ENCODE results near the gene CYP51A1. TPM values are rescaled to one million over a fixed set of nuclear protein-coding genes. Genes with fewer than 3 reads are reported as not detected.

Gene CYP51A1
- total RNA-seq, 1 donor from 2014 or later = 130 TPM

- Histone ChIP-seq H3K4me1 (peaks cover 24% of the 10 kb centered on the region), H3K4me3 (peak overlapping the region; percentile 95), H3K27me3 (no peaks in the 10 kb centered on the region), H2AFZ (replicated peaks) (peak overlapping the region; percentile 99), H3K4me2 (peak overlapping the region; percentile 81), H3K27ac (peak overlapping the region; percentile 96), H4K20me1 (ENCODE audit: low read depth) (peaks cover 38% of the 10 kb centered on the region), H3K9ac (peak overlapping the region; percentile 93), H3F3A (ENCODE audit: low read depth) (peaks cover 19% of the 10 kb centered on the region), H3K79me2 (ENCODE audit: low read depth) (peaks cover 55% of the 10 kb centered on the region), H3K36me3 (peaks cover 27% of the 10 kb centered on the region), H3K9me3 (ENCODE audit: low read depth) (no peaks in the 10 kb centered on the region)
- peaks cover 28% of the 10 kb centered on the region for H3K36me3 Mint-ChIP-seq
- peak overlapping the region; percentile 70 for H3K27ac Mint-ChIP-seq
- H3K4me3 Mint-ChIP-seq = peak overlapping the region; percentile 99
- peaks cover 31% of the 10 kb centered on the region for H3K4me1 Mint-ChIP-seq
- DNase-seq (ENCODE audit: low spot score) = peak; percentile 92
- TF ChIP-seq EZH2 (IDR thresholded peaks at IDR 0.05) = no peak
- no peak for TF ChIP-seq EZH2phosphoT487 (IDR thresholded peaks at IDR 0.05)
- TF ChIP-seq CTCF (IDR thresholded peaks at IDR 0.05) = peak; percentile 93
- peaks cover 5% of the 10 kb centered on the region for H3K9me3 Mint-ChIP-seq
- peaks cover 11% of the 10 kb centered on the region for H3K27me3 Mint-ChIP-seq (ENCODE audit: insufficient read depth, low read depth)
Observed at GRCh38 chr7:92133737-92134270, 473 bp downstream of the CYP51A1 start.

- H3K36me3 Mint-ChIP-seq = peaks cover 30% of the 10 kb centered on the region
- H3K27me3 Mint-ChIP-seq (ENCODE audit: insufficient read depth, low read depth) = peaks cover 11% of the 10 kb centered on the region
- peak overlapping the region; percentile 99 for H3K4me3 Mint-ChIP-seq
- Histone ChIP-seq H3K27me3 (no peaks in the 10 kb centered on the region), H3K9ac (peak overlapping the region; percentile 11), H3K27ac (no peak overlapping the region), H3K4me3 (peak overlapping the region; percentile 95), H3K79me2 (ENCODE audit: low read depth) (peaks cover 59% of the 10 kb centered on the region), H3K4me2 (peak overlapping the region; percentile 81), H3K4me1 (peaks cover 24% of the 10 kb centered on the region), H3F3A (ENCODE audit: low read depth) (peaks cover 19% of the 10 kb centered on the region), H3K9me3 (ENCODE audit: low read depth) (no peaks in the 10 kb centered on the region), H4K20me1 (ENCODE audit: low read depth) (peaks cover 38% of the 10 kb centered on the region), H3K36me3 (peaks cover 27% of the 10 kb centered on the region), H2AFZ (replicated peaks) (peak overlapping the region; percentile 99)
- H3K4me1 Mint-ChIP-seq = peaks cover 31% of the 10 kb centered on the region
- DNase-seq (ENCODE audit: low spot score) = no peak
- H3K27ac Mint-ChIP-seq = peak overlapping the region; percentile 70
- TF ChIP-seq EZH2phosphoT487 (IDR thresholded peaks at IDR 0.05) (no peak), CTCF (IDR thresholded peaks at IDR 0.05) (no peak), EZH2 (IDR thresholded peaks at IDR 0.05) (no peak)
- H3K9me3 Mint-ChIP-seq = peaks cover 5% of the 10 kb centered on the region
Observed at GRCh38 chr7:92133133-92133736, 1.0 kb downstream of the CYP51A1 start.

- H3K27me3 Mint-ChIP-seq (ENCODE audit: insufficient read depth, low read depth) = peaks cover 11% of the 10 kb centered on the region
Observed at GRCh38 chr7:92131764-92132330, 2.4 kb downstream of the CYP51A1 start.

More at GRCh38 chr7:92131764-92132330, 2.4 kb downstream of the CYP51A1 start:
- Histone ChIP-seq H3K27ac (no peak overlapping the region), H3K9ac (no peak overlapping the region), H2AFZ (replicated peaks) (no peak overlapping the region), H3K36me3 (peaks cover 33% of the 10 kb centered on the region), H3K4me1 (peaks cover 24% of the 10 kb centered on the region), H3K9me3 (ENCODE audit: low read depth) (no peaks in the 10 kb centered on the region), H4K20me1 (ENCODE audit: low read depth) (peaks cover 38% of the 10 kb centered on the region), H3F3A (ENCODE audit: low read depth) (peaks cover 19% of the 10 kb centered on the region), H3K4me3 (peak overlapping the region; percentile 95), H3K4me2 (peak overlapping the region; percentile 81), H3K79me2 (ENCODE audit: low read depth) (peaks cover 64% of the 10 kb centered on the region), H3K27me3 (no peaks in the 10 kb centered on the region)
- TF ChIP-seq EZH2 (IDR thresholded peaks at IDR 0.05) (no peak), CTCF (IDR thresholded peaks at IDR 0.05) (no peak)
- Mint-ChIP-seq H3K36me3 (peaks cover 36% of the 10 kb centered on the region), H3K27ac (no peak overlapping the region), H3K4me1 (peaks cover 31% of the 10 kb centered on the region), H3K4me3 (peak overlapping the region; percentile 66), H3K9me3 (peaks cover 5% of the 10 kb centered on the region)
- no peak for DNase-seq (ENCODE audit: low spot score)

Measured in neural progenitor cell (in vitro differentiated cells).